HG03558 (cell line): ENCODE results near the gene CD59.
A peak's percentile ranks its signal among the peaks of the same experiment; 100 is the strongest.

Experiments used
- ATAC-seq: cut with Tn5 transposase; IDR thresholded peaks from one replicate; pipeline ENCODE4 v1.9.1; 2021; ENCODE audit warnings: moderate number of reproducible peaks; ENCODE audit not compliant: unreplicated experiment; ENCODE audit errors: extremely low read depth

Gene CD59

GRCh38 chr11:33736148-33736812, at the start of gene CD59:
Gene CD59 (minus strand): TSS chr11:33736423. CDS start chr11:33722445, 13,978 bp downstream.
- no peak for ATAC-seq

GRCh38 chr11:33785609-33786008, 49.4 kb upstream of the CD59 start:
- ATAC-seq = no peak

GRCh38 chr11:33779849-33780528, 43.8 kb upstream of the CD59 start:
- ATAC-seq = no peak

GRCh38 chr11:33778675-33779074, 42.5 kb upstream of the CD59 start:
- ATAC-seq = no peak

- no peak for ATAC-seq
Observed at GRCh38 chr11:33777906-33778305, 41.7 kb upstream of the CD59 start.

GRCh38 chr11:33775832-33776470, 39.7 kb upstream of the CD59 start:
- ATAC-seq = no peak

GRCh38 chr11:33775467-33775807, 39.2 kb upstream of the CD59 start:
- no peak for ATAC-seq

GRCh38 chr11:33774736-33775466, 38.7 kb upstream of the CD59 start:
- ATAC-seq = no peak

- peak; percentile 43 for ATAC-seq
Observed at GRCh38 chr11:33773987-33774735, 37.9 kb upstream of the CD59 start, which contains the start of gene FBXO3. Gene FBXO3 (minus strand): TSS chr11:33774520. CDS start chr11:33774497, 23 bp downstream.

- ATAC-seq = peak; percentile 15
Observed at GRCh38 chr11:33773404-33773986, 37.3 kb upstream of the CD59 start.

GRCh38 chr11:33772870-33773269, 36.6 kb upstream of the CD59 start:
- ATAC-seq = no peak

- no peak for ATAC-seq
Observed at GRCh38 chr11:33772300-33772699, 36.1 kb upstream of the CD59 start.

GRCh38 chr11:33770236-33770635, 34.0 kb upstream of the CD59 start:
- no peak for ATAC-seq

GRCh38 chr11:33769542-33769941, 33.3 kb upstream of the CD59 start:
- ATAC-seq = no peak

- ATAC-seq = no peak
Observed at GRCh38 chr11:33767624-33768023, 31.4 kb upstream of the CD59 start.

- no peak for ATAC-seq
Observed at GRCh38 chr11:33766085-33766484, 29.9 kb upstream of the CD59 start.

- ATAC-seq = no peak
Observed at GRCh38 chr11:33761471-33761870, 25.2 kb upstream of the CD59 start.

GRCh38 chr11:33753304-33753967, 17.2 kb upstream of the CD59 start:
- ATAC-seq = peak; percentile 94

- ATAC-seq = no peak
Observed at GRCh38 chr11:33751878-33752277, 15.7 kb upstream of the CD59 start.
